ENCODE measurements around the gene KIAA1217. TPM values are rescaled to one million over a fixed set of nuclear protein-coding genes. Genes with fewer than 3 reads are reported as not detected.

KIAA1217 gene
- polyA plus RNA-seq, 3 donors = not detected

DNA sequence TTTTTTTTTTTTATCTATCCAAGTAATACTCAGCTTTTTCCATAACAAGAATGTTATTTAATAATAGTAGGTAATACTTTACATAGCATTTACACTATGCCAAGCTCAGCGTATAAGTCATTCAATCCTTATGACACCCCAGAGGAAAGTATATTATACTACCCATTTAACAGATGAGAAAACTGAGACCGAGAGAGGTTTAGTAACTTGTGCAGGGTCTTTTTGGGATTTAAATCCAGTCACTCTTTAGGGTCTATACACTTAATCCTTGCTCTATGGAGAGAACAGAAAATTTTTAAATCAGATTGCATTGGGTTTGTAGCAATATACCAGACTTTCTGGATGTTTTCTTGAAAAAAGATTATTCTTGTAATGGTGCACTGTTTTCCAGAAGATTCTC is 322.5 kb downstream of the KIAA1217 start:
- H3K27me3 ChIP-seq (ENCODE audit: control insufficient read depth in 2 of 2, insufficient read depth in 2 of 2, low read length in 2 of 2) = no peaks in the 10 kb centered on the region
- no peak overlapping the region for H3K4me3 ChIP-seq (replicated peaks in 1 of 3; ENCODE audit: low read depth in 2 of 3, low read length in 3 of 3)
- no peak overlapping the region for H3K4me2 ChIP-seq (replicated peaks; ENCODE audit: extremely low read depth, low read length, poor library complexity, severe bottlenecking)
- Mint-ChIP-seq H3K27me3 (ENCODE audit: low read depth in 3 of 3) (peaks cover 1 to 6% (median 3%) of the 10 kb centered on the region in 3 donors), H3K4me3 (no peak overlapping the region), H3K27ac (no peak overlapping the region), H3K9me3 (peaks cover 0 to 3% (median 0%) of the 10 kb centered on the region in 7 donors), H3K36me3 (no peaks in the 10 kb centered on the region), H3K4me1 (no peaks in the 10 kb centered on the region)
- no peaks in the 10 kb centered on the region for H3K79me2 ChIP-seq (ENCODE audit: insufficient read depth, low read length)
- no peaks in the 10 kb centered on the region for H3K36me3 ChIP-seq (replicated peaks in 1 of 2; ENCODE audit: control insufficient read depth in 1 of 2, insufficient read depth in 2 of 2, low read length in 2 of 2)
- H2AFZ ChIP-seq (ENCODE audit: insufficient read depth, low read depth, low read length, poor library complexity, severe bottlenecking) = no peak overlapping the region
- no peak for DNase-seq
- H4K20me1 ChIP-seq (ENCODE audit: insufficient read depth, low read length) = no peaks in the 10 kb centered on the region
- TF ChIP-seq, protein P1, sequence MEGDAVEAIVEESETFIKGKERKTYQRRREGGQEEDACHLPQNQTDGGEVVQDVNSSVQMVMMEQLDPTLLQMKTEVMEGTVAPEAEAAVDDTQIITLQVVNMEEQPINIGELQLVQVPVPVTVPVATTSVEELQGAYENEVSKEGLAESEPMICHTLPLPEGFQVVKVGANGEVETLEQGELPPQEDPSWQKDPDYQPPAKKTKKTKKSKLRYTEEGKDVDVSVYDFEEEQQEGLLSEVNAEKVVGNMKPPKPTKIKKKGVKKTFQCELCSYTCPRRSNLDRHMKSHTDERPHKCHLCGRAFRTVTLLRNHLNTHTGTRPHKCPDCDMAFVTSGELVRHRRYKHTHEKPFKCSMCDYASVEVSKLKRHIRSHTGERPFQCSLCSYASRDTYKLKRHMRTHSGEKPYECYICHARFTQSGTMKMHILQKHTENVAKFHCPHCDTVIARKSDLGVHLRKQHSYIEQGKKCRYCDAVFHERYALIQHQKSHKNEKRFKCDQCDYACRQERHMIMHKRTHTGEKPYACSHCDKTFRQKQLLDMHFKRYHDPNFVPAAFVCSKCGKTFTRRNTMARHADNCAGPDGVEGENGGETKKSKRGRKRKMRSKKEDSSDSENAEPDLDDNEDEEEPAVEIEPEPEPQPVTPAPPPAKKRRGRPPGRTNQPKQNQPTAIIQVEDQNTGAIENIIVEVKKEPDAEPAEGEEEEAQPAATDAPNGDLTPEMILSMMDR (IDR thresholded peaks at IDR 0.05) = no peak
- no peak overlapping the region for H3K9ac ChIP-seq (ENCODE audit: insufficient read depth, low read length, poor library complexity, severe bottlenecking)
- intact Hi-C loops (cut with micrococcal nuclease) = no loop called here
- WGBS (ENCODE audit: insufficient coverage) = no CpG with 5 or more reads among the region's 2 CpGs
- no peaks in the 10 kb centered on the region for H3K4me1 ChIP-seq (ENCODE audit: control insufficient read depth in 1 of 2, insufficient read depth in 2 of 2, low read length in 2 of 2)
- H3K9me3 ChIP-seq (replicated peaks in 1 of 2; ENCODE audit: control insufficient read depth in 1 of 2, insufficient read depth in 1 of 2, low read length in 2 of 2) = no peaks in the 10 kb centered on the region
- H3K27ac ChIP-seq (ENCODE audit: low read depth in 1 of 2, low read length in 2 of 2) = no peak overlapping the region

DNA sequence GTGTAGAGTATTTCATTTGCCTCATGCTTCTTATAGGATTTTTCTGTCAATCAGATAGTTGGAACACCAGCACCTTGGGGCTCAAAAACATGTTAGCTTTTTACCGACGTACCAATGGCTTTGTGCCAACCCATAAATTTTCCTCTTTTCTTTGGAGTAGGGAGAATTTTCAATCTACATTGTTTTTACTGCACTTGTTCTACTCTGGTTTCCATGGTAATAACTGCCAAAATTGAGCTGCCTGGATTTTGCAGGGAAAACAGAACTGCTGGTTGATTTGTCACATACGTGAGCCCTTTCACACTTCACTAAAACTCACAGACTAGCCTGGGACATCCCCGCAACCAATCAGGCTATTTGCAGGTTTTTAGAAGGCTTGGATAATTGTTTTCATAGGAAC is 325.0 kb downstream of the KIAA1217 start:
- H3K4me3 Mint-ChIP-seq = no peak overlapping the region
- no peaks in the 10 kb centered on the region for H3K27me3 ChIP-seq (ENCODE audit: control insufficient read depth in 2 of 2, insufficient read depth in 2 of 2, low read length in 2 of 2)
- TF ChIP-seq, protein P1 (IDR thresholded peaks at IDR 0.05) = no peak
- H3K79me2 ChIP-seq (ENCODE audit: insufficient read depth, low read length) = no peaks in the 10 kb centered on the region
- peaks cover 0 to 3% (median 0%) of the 10 kb centered on the region in 7 donors for H3K9me3 Mint-ChIP-seq
- DNase-seq = no peak
- no peaks in the 10 kb centered on the region for H3K4me1 Mint-ChIP-seq
- H3K27ac ChIP-seq (ENCODE audit: low read depth in 1 of 2, low read length in 2 of 2) = no peak overlapping the region
- no peaks in the 10 kb centered on the region for H3K4me1 ChIP-seq (ENCODE audit: control insufficient read depth in 1 of 2, insufficient read depth in 2 of 2, low read length in 2 of 2)
- no peaks in the 10 kb centered on the region for H4K20me1 ChIP-seq (ENCODE audit: insufficient read depth, low read length)
- intact Hi-C loops (cut with micrococcal nuclease) = no loop called here
- no peak overlapping the region for H2AFZ ChIP-seq (ENCODE audit: insufficient read depth, low read depth, low read length, poor library complexity, severe bottlenecking)
- no peak overlapping the region for H3K4me2 ChIP-seq (replicated peaks; ENCODE audit: extremely low read depth, low read length, poor library complexity, severe bottlenecking)
- no peak overlapping the region for H3K4me3 ChIP-seq (replicated peaks in 1 of 3; ENCODE audit: low read depth in 2 of 3, low read length in 3 of 3)
- H3K9me3 ChIP-seq (replicated peaks in 1 of 2; ENCODE audit: control insufficient read depth in 1 of 2, insufficient read depth in 1 of 2, low read length in 2 of 2) = no peaks in the 10 kb centered on the region
- H3K36me3 Mint-ChIP-seq = no peaks in the 10 kb centered on the region
- no peaks in the 10 kb centered on the region for H3K36me3 ChIP-seq (replicated peaks in 1 of 2; ENCODE audit: control insufficient read depth in 1 of 2, insufficient read depth in 2 of 2, low read length in 2 of 2)
- no peak overlapping the region for H3K9ac ChIP-seq (ENCODE audit: insufficient read depth, low read length, poor library complexity, severe bottlenecking)
- no CpG with 5 or more reads among the region's 4 CpGs for WGBS (ENCODE audit: insufficient coverage)
- no peak overlapping the region for H3K27ac Mint-ChIP-seq
- H3K27me3 Mint-ChIP-seq (ENCODE audit: low read depth in 3 of 3) = peaks cover 1 to 3% (median 2%) of the 10 kb centered on the region in 3 donors
